ENCODE measurements around the gene NLRP8.

DNA sequence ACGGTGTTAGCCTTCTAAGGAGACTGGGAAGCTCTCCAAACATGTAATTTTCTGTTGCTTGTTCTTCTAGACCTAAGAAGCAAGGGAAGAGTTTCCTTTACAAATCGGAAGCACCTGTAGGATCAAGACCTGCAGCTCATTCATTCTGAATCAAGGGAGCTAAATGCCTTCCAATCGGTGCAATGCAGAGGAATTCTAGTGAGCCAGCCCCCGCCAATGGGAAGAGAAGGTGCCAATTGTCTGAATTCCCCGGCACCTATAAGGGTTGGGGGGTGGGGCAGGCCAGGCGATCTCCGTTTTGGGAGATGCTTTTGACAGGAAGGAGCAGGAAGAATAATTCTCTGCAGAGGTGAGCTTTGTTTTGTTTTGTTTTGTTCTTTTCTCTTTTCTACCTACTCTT is 8.4 kb upstream of the NLRP8 start:
- TF ChIP-seq CTCF (IDR thresholded peaks at IDR 0.05; ENCODE audit: low read depth, low read length) (no peak), EZH2phosphoT487 (IDR thresholded peaks at IDR 0.05; ENCODE audit: low read depth) (no peak)
